ENCODE data around the gene GNLY.

DNA sequence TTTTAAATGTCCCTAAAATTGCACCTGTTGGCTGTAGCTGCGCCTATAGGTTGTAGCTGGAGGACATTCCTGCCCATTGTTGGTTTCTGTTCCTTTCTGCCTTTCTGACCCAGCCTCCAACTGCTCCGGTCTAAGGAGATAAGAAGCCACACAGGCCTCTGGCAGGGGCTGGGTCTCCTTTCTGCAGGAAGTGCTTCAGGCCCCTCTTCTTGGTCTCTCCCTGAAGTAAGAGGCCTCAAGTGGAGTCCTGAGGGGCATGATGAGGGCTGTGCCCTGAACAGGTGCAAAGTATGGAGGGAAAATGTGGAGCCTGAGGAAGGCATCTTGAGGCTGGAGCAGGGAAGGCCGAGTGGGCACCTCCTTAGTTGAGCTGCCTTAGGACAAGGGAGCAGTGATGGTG lies 15.8 kb upstream of the GNLY start:
- no peak for TF ChIP-seq CTCF (IDR thresholded peaks at IDR 0.05)
- no peak for TF ChIP-seq POLR2A (IDR thresholded peaks at IDR 0.05)
- TF ChIP-seq EP300 (IDR thresholded peaks at IDR 0.05) = no peak
